ENCODE results near the gene SULT4A1.

The SULT4A1 gene

GRCh38 chr22:43828725-43828997 is 33.7 kb downstream of the SULT4A1 start:
- H3K4me3 ChIP-seq (ENCODE audit: low read length), result no peak overlapping the region
- DNase-seq (ENCODE audit: low read depth, low spot score), result no peak
- WGBS (ENCODE audit: insufficient coverage, insufficient read length), result no CpG with 5 or more reads among the region's 6 CpGs
- H3K27me3 ChIP-seq (ENCODE audit: control insufficient read depth, insufficient read depth, low read length), result no peaks in the 10 kb centered on the region
- H3K36me3 ChIP-seq (ENCODE audit: control insufficient read depth, insufficient read depth, low read length), result peaks cover 3% of the 10 kb centered on the region; the same call in 1 of the 2 replicates
- no peaks in the 10 kb centered on the region for H3K4me1 ChIP-seq (ENCODE audit: control insufficient read depth, insufficient read depth, low read length)
- no peak overlapping the region for H3K27ac ChIP-seq (ENCODE audit: low read length)
- no peaks in the 10 kb centered on the region for H3K9me3 ChIP-seq (ENCODE audit: control insufficient read depth, insufficient read depth, low read length)

GRCh38 chr22:43827926-43828724 is 34.2 kb downstream of the SULT4A1 start:
- Histone ChIP-seq H3K27me3 (ENCODE audit: control insufficient read depth, insufficient read depth, low read length) (no peaks in the 10 kb centered on the region), H3K27ac (ENCODE audit: low read length) (no peak overlapping the region), H3K9me3 (ENCODE audit: control insufficient read depth, insufficient read depth, low read length) (no peaks in the 10 kb centered on the region), H3K4me3 (ENCODE audit: low read length) (no peak overlapping the region), H3K36me3 (ENCODE audit: control insufficient read depth, insufficient read depth, low read length) (peaks cover 3% of the 10 kb centered on the region; the same call in 1 of the 2 replicates), H3K4me1 (ENCODE audit: control insufficient read depth, insufficient read depth, low read length) (peaks cover 4% of the 10 kb centered on the region)
- no CpG with 5 or more reads among the region's 16 CpGs for WGBS (ENCODE audit: insufficient coverage, insufficient read length)
- DNase-seq (ENCODE audit: low read depth, low spot score), result no peak

- Histone ChIP-seq H3K4me1 (ENCODE audit: control insufficient read depth, insufficient read depth, low read length) (peaks cover 11% of the 10 kb centered on the region), H3K27me3 (ENCODE audit: control insufficient read depth, insufficient read depth, low read length) (no peaks in the 10 kb centered on the region), H3K27ac (ENCODE audit: low read length) (no peak overlapping the region), H3K9me3 (ENCODE audit: control insufficient read depth, insufficient read depth, low read length) (no peaks in the 10 kb centered on the region), H3K36me3 (ENCODE audit: control insufficient read depth, insufficient read depth, low read length) (peaks cover 3% of the 10 kb centered on the region; the same call in 1 of the 2 replicates), H3K4me3 (ENCODE audit: low read length) (no peak overlapping the region)
- WGBS (ENCODE audit: insufficient coverage, insufficient read length), result no CpG with 5 or more reads among the region's 13 CpGs
- DNase-seq (ENCODE audit: low read depth, low spot score), result no peak
These were observed 35.1 kb downstream of the SULT4A1 start for GRCh38 chr22:43827003-43827735.

DNA sequence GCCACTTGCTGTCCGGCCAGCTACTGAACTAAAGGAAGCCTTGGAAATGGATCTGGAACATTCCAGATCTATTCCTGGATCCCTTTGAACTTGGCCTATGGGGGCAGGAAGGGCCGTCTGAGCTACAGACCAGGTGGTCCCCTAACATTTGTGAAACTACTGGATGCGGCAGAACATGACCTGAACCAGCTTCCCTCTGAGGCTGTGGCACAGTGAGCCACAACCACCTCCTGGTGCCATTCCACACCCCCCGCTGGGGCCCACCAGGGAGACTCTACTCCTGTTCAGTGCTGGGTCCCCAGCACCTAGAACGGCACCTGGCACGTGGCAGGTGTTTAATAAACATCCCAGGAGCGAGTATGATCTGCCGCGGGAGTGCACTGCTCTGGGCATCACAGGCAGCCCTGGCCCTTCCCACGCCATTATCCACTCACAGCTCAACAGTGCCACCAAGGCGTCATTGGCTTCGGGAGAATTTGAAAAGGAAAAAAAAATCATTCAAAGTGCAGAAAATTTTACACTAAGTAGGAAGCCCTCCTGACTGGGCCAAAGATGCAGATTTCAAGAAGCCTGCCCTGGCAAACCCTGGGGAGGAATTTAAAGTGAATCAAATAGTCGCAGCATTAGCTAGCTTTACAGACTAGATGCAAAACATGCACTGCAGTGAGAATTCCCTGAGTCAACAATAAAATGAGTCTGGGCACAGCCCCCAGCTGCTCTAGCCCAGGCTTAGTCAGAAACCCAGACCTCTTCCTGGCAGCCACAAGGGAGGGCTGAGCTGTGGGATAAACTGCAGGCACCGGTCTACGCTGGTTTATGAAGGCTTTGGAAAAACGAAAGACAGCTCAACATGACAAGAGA is 35.9 kb downstream of the SULT4A1 start:
- H3K9me3 ChIP-seq (ENCODE audit: control insufficient read depth, insufficient read depth, low read length), result no peaks in the 10 kb centered on the region
- H3K36me3 ChIP-seq (ENCODE audit: control insufficient read depth, insufficient read depth, low read length), result peaks cover under 1% of the 10 kb centered on the region; the same call in 1 of the 2 replicates
- H3K4me3 ChIP-seq (ENCODE audit: low read length), result no peak overlapping the region
- H3K27ac ChIP-seq (ENCODE audit: low read length), result no peak overlapping the region
- WGBS (ENCODE audit: insufficient coverage, insufficient read length), result no CpG with 5 or more reads among the region's 16 CpGs
- DNase-seq (ENCODE audit: low read depth, low spot score), result no peak
- H3K27me3 ChIP-seq (ENCODE audit: control insufficient read depth, insufficient read depth, low read length), result no peaks in the 10 kb centered on the region
- H3K4me1 ChIP-seq (ENCODE audit: control insufficient read depth, insufficient read depth, low read length), result peaks cover 14% of the 10 kb centered on the region

GRCh38 chr22:43825651-43826050 is 36.7 kb downstream of the SULT4A1 start:
- H3K4me1 ChIP-seq (ENCODE audit: control insufficient read depth, insufficient read depth, low read length), result peaks cover 14% of the 10 kb centered on the region
- H3K4me3 ChIP-seq (ENCODE audit: low read length), result no peak overlapping the region
- no CpG with 5 or more reads among the region's 11 CpGs for WGBS (ENCODE audit: insufficient coverage, insufficient read length)
- no peaks in the 10 kb centered on the region for H3K36me3 ChIP-seq (ENCODE audit: control insufficient read depth, insufficient read depth, low read length)
- no peaks in the 10 kb centered on the region for H3K9me3 ChIP-seq (ENCODE audit: control insufficient read depth, insufficient read depth, low read length)
- H3K27ac ChIP-seq (ENCODE audit: low read length), result no peak overlapping the region
- H3K27me3 ChIP-seq (ENCODE audit: control insufficient read depth, insufficient read depth, low read length), result no peaks in the 10 kb centered on the region
- no peak for DNase-seq (ENCODE audit: low read depth, low spot score)

GRCh38 chr22:43824724-43825420 is 37.4 kb downstream of the SULT4A1 start:
- no peak overlapping the region for H3K4me3 ChIP-seq (ENCODE audit: low read length)
- peaks cover 14% of the 10 kb centered on the region for H3K4me1 ChIP-seq (ENCODE audit: control insufficient read depth, insufficient read depth, low read length)
- DNase-seq (ENCODE audit: low read depth, low spot score), result no peak
- no peak overlapping the region for H3K27ac ChIP-seq (ENCODE audit: low read length)
- no CpG with 5 or more reads among the region's 26 CpGs for WGBS (ENCODE audit: insufficient coverage, insufficient read length)
- H3K36me3 ChIP-seq (ENCODE audit: control insufficient read depth, insufficient read depth, low read length), result no peaks in the 10 kb centered on the region
- no peaks in the 10 kb centered on the region for H3K27me3 ChIP-seq (ENCODE audit: control insufficient read depth, insufficient read depth, low read length)
- no peaks in the 10 kb centered on the region for H3K9me3 ChIP-seq (ENCODE audit: control insufficient read depth, insufficient read depth, low read length)

GRCh38 chr22:43823911-43824665 is 38.2 kb downstream of the SULT4A1 start:
- H3K9me3 ChIP-seq (ENCODE audit: control insufficient read depth, insufficient read depth, low read length), result no peaks in the 10 kb centered on the region
- H3K4me3 ChIP-seq (ENCODE audit: low read length), result no peak overlapping the region
- H3K27me3 ChIP-seq (ENCODE audit: control insufficient read depth, insufficient read depth, low read length), result no peaks in the 10 kb centered on the region
- DNase-seq (ENCODE audit: low read depth, low spot score), result no peak
- no peak overlapping the region for H3K27ac ChIP-seq (ENCODE audit: low read length)
- no peaks in the 10 kb centered on the region for H3K36me3 ChIP-seq (ENCODE audit: control insufficient read depth, insufficient read depth, low read length)
- H3K4me1 ChIP-seq (ENCODE audit: control insufficient read depth, insufficient read depth, low read length), result peaks cover 14% of the 10 kb centered on the region
- no CpG with 5 or more reads among the region's 17 CpGs for WGBS (ENCODE audit: insufficient coverage, insufficient read length)

DNA sequence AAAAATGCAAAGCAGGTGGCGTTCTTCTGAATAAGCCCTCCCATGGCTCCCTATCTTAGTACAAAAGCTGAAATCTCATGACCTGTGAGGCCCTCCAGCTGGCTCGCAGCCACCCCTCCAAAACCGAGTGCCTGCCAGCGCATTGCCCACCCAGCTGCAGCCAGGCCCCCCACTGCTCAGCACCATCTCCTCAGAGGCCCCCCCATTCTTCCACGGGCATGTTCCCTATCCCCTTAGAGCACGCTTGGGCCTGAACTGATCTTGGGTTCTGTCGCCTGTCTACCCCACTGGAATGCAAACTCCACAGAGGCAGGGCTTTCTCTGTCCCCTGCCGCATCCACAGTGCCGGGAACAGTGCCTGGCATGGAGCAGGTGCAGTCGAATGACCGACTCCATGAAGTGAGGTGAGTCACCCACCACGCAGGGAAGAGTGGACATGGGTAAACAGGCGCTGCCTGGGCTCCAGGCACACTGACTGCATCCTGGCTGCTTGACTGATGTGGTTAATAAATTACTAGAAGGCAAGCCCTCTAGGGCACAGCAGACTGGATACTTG is 38.9 kb downstream of the SULT4A1 start:
- no peaks in the 10 kb centered on the region for H3K27me3 ChIP-seq (ENCODE audit: control insufficient read depth, insufficient read depth, low read length)

GRCh38 chr22:43821606-43822425 is 40.5 kb downstream of the SULT4A1 start:
- Histone ChIP-seq H3K27me3 (ENCODE audit: control insufficient read depth, insufficient read depth, low read length) (no peaks in the 10 kb centered on the region), H3K4me3 (ENCODE audit: low read length) (no peak overlapping the region), H3K27ac (ENCODE audit: low read length) (no peak overlapping the region), H3K36me3 (ENCODE audit: control insufficient read depth, insufficient read depth, low read length) (no peaks in the 10 kb centered on the region), H3K4me1 (ENCODE audit: control insufficient read depth, insufficient read depth, low read length) (peaks cover 14% of the 10 kb centered on the region), H3K9me3 (ENCODE audit: control insufficient read depth, insufficient read depth, low read length) (no peaks in the 10 kb centered on the region)
- no peak for DNase-seq (ENCODE audit: low read depth, low spot score)
- no CpG with 5 or more reads among the region's 22 CpGs for WGBS (ENCODE audit: insufficient coverage, insufficient read length)

More for the DNA sequence above, 38.9 kb downstream of the SULT4A1 start:
- Histone ChIP-seq H3K9me3 (ENCODE audit: control insufficient read depth, insufficient read depth, low read length) (no peaks in the 10 kb centered on the region), H3K36me3 (ENCODE audit: control insufficient read depth, insufficient read depth, low read length) (no peaks in the 10 kb centered on the region), H3K27ac (ENCODE audit: low read length) (no peak overlapping the region), H3K4me1 (ENCODE audit: control insufficient read depth, insufficient read depth, low read length) (peaks cover 14% of the 10 kb centered on the region), H3K4me3 (ENCODE audit: low read length) (no peak overlapping the region)
- no CpG with 5 or more reads among the region's 13 CpGs for WGBS (ENCODE audit: insufficient coverage, insufficient read length)
- DNase-seq (ENCODE audit: low read depth, low spot score), result no peak

Measured in iPS DF 6.9 (cell line).